GM21619 (cell line): ENCODE measurements around the gene LTK.

Experiments used
- ATAC-seq: cut with Tn5 transposase; IDR thresholded peaks from one replicate; pipeline ENCODE4 v1.9.1; 2021; ENCODE audit not compliant: unreplicated experiment

The LTK gene

GRCh38 chr15:41499109-41499851 is 14.3 kb downstream of the LTK start:
- ATAC-seq = no peak

GRCh38 chr15:41498657-41499056 is 15.0 kb downstream of the LTK start:
- no peak for ATAC-seq

GRCh38 chr15:41495736-41496599 is 17.7 kb downstream of the LTK start:
- ATAC-seq = no peak

GRCh38 chr15:41494922-41495735 is 18.5 kb downstream of the LTK start:
- no peak for ATAC-seq

- ATAC-seq = no peak
These were observed 19.3 kb downstream of the LTK start for GRCh38 chr15:41494190-41494921.

- no peak for ATAC-seq
These were observed 19.8 kb downstream of the LTK start for GRCh38 chr15:41493902-41494189.

- ATAC-seq = peak; percentile 62
These were observed 20.3 kb downstream of the LTK start, which contains the start of gene ITPKA for GRCh38 chr15:41493205-41493901. Gene ITPKA, plus strand, starts transcription at chr15:41493874. Its CDS starts 54 bp downstream, at chr15:41493928.

GRCh38 chr15:41492597-41493204 is 20.9 kb downstream of the LTK start:
- no peak for ATAC-seq

- ATAC-seq = no peak
These were observed 21.7 kb downstream of the LTK start for GRCh38 chr15:41491889-41492288.

GRCh38 chr15:41490355-41490754 is 23.3 kb downstream of the LTK start:
- ATAC-seq = no peak

GRCh38 chr15:41489641-41490040 is 24.0 kb downstream of the LTK start:
- no peak for ATAC-seq

- ATAC-seq = no peak
These were observed 25.8 kb downstream of the LTK start for GRCh38 chr15:41487802-41488201.

GRCh38 chr15:41487381-41487780 is 26.2 kb downstream of the LTK start:
- ATAC-seq = no peak

- no peak for ATAC-seq
These were observed 27.3 kb downstream of the LTK start for GRCh38 chr15:41486286-41486685.

GRCh38 chr15:41484937-41485625 is 28.5 kb downstream of the LTK start:
- no peak for ATAC-seq

GRCh38 chr15:41483519-41483918 is 30.1 kb downstream of the LTK start:
- no peak for ATAC-seq

- ATAC-seq = peak; percentile 79
These were observed 30.5 kb downstream of the LTK start for GRCh38 chr15:41483115-41483514.

GRCh38 chr15:41482110-41482877 is 31.3 kb downstream of the LTK start:
- ATAC-seq = no peak
